Suprapubic skin (tissue), 4 donors: ENCODE measurements around the gene ZMAT5. TPM values are rescaled to one million over a fixed set of nuclear protein-coding genes. Genes with fewer than 3 reads are reported as not detected.

Experiments
- DNase-seq, 2 donors: peaks; one replicate each; pipeline ENCODE4 v3.0.0-alpha.2; 2019; ENCODE audit warnings: low spot score in 2 of 2
- H3K27ac ChIP-seq: fragments of 200-600 bp; sonication (generic); one replicate; pipeline ENCODE4 v1.5.1; 2019
- H3K27me3 ChIP-seq: fragments of 200-600 bp; sonication (generic); one replicate; pipeline ENCODE4 v1.5.1; 2019
- H3K36me3 ChIP-seq: fragments of 200-600 bp; sonication (generic); one replicate; pipeline ENCODE4 v1.5.1; 2019
- H3K4me1 ChIP-seq: fragments of 200-600 bp; sonication (generic); one replicate; pipeline ENCODE4 v1.5.1; 2019
- H3K4me3 ChIP-seq: fragments of 200-600 bp; sonication (generic); one replicate; pipeline ENCODE4 v1.5.1; 2019; ENCODE audit warnings: mild to moderate bottlenecking
- H3K9me3 ChIP-seq: fragments of 200-600 bp; sonication (generic); one replicate; pipeline ENCODE4 v1.5.1; 2019
- EP300 ChIP-seq: sonication (generic); formaldehyde crosslinking; IDR thresholded peaks from one replicate; pipeline ENCODE4 v1.6.1; 2017; ENCODE audit warnings: antibody characterized with exemption
- POLR2A ChIP-seq, 2 donors: fragments of 450-650 bp; IDR thresholded peaks; one replicate each; pipeline ENCODE4 v1.6.1; 2017; ENCODE audit warnings: antibody characterized with exemption in 2 of 2, mild to moderate bottlenecking in 2 of 2, moderate library complexity in 2 of 2
- POLR2AphosphoS5 ChIP-seq, 3 donors: sonication (generic); formaldehyde crosslinking; IDR thresholded peaks; one replicate each; pipeline ENCODE4 v1.6.1; 2017; ENCODE audit warnings: antibody characterized with exemption in 3 of 3
- WGBS: methylation state at CpG from one replicate; pipeline ENCODE4 v1.1.5; 2018; 5-methylcytosine and 5-hydroxymethylcytosine counted together
- total RNA-seq, 4 donors: library from RNA; depleted of rRNA; stranded (reverse); fragments of >200 nt; gene quantifications; one replicate each; pipeline ENCODE4 v1.1.0, GENCODE V29; 2016
- TF ChIP-seq, protein P1 (sequence below), 2 donors: fragments of 200-600 bp in 1 of 2; fragments of 450-650 bp in 1 of 2; sonication (generic) in 1 of 2; IDR thresholded peaks; one replicate each; pipeline ENCODE4 v1.5.1; 2016 to 2019; ENCODE audit warnings: antibody characterized with exemption in 2 of 2, mild to moderate bottlenecking in 1 of 2, moderate library complexity in 1 of 2

Gene ZMAT5
- total RNA-seq, 4 donors from 2014 or later: 16.3 to 28.2 (median 23.1) TPM

DNA sequence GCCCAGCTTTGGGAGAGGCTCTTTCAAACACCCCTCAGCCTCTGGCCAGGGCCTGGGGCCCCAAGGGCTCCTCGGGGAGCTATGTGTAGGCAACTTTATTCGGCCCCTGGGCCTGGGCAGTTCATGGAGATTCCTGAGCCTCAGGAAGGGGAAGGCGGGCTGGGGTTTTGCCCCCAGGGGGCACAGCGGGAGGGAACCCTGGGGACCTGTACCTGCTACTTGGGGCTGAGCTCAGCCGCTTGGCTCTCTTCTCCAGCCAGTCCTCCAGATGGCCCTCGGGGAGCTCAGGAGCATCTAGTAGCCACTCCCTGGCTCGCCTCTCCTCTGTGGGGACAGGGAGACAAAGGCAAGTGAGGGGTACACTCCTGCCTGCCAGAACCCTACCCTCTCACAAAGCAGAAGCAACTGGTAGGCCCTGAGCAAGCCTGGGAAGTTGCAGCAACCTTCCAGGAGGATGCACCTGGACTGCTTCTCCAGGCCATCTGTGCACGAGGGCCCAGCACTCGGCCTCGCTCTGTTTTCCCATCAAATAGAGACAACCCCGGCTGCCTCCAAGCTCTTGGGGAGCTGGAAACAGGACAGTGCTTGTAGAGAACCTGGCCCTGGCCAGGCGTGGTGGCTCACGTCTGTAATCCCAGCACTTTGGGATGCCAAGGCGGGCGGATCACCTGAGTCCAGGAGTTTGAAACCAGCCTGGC, 28.5 kb downstream of the ZMAT5 start:
- no peak overlapping the region for H3K27ac ChIP-seq
- DNase-seq: no peak
- peaks cover 50% of the 10 kb centered on the region for H3K36me3 ChIP-seq
- H3K9me3 ChIP-seq: no peaks in the 10 kb centered on the region
- H3K4me1 ChIP-seq: peaks cover 8% of the 10 kb centered on the region
- H3K4me3 ChIP-seq: no peak overlapping the region
- 85% methylated on average over 10 of the region's 15 CpGs for WGBS
- no peaks in the 10 kb centered on the region for H3K27me3 ChIP-seq
- TF ChIP-seq, protein P1, sequence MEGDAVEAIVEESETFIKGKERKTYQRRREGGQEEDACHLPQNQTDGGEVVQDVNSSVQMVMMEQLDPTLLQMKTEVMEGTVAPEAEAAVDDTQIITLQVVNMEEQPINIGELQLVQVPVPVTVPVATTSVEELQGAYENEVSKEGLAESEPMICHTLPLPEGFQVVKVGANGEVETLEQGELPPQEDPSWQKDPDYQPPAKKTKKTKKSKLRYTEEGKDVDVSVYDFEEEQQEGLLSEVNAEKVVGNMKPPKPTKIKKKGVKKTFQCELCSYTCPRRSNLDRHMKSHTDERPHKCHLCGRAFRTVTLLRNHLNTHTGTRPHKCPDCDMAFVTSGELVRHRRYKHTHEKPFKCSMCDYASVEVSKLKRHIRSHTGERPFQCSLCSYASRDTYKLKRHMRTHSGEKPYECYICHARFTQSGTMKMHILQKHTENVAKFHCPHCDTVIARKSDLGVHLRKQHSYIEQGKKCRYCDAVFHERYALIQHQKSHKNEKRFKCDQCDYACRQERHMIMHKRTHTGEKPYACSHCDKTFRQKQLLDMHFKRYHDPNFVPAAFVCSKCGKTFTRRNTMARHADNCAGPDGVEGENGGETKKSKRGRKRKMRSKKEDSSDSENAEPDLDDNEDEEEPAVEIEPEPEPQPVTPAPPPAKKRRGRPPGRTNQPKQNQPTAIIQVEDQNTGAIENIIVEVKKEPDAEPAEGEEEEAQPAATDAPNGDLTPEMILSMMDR (IDR thresholded peaks at IDR 0.05): no peak
- TF ChIP-seq EP300: no peak
- TF ChIP-seq POLR2A (IDR thresholded peaks at IDR 0.05): no peak
- TF ChIP-seq POLR2AphosphoS5 (IDR thresholded peaks at IDR 0.05): no peak

DNA sequence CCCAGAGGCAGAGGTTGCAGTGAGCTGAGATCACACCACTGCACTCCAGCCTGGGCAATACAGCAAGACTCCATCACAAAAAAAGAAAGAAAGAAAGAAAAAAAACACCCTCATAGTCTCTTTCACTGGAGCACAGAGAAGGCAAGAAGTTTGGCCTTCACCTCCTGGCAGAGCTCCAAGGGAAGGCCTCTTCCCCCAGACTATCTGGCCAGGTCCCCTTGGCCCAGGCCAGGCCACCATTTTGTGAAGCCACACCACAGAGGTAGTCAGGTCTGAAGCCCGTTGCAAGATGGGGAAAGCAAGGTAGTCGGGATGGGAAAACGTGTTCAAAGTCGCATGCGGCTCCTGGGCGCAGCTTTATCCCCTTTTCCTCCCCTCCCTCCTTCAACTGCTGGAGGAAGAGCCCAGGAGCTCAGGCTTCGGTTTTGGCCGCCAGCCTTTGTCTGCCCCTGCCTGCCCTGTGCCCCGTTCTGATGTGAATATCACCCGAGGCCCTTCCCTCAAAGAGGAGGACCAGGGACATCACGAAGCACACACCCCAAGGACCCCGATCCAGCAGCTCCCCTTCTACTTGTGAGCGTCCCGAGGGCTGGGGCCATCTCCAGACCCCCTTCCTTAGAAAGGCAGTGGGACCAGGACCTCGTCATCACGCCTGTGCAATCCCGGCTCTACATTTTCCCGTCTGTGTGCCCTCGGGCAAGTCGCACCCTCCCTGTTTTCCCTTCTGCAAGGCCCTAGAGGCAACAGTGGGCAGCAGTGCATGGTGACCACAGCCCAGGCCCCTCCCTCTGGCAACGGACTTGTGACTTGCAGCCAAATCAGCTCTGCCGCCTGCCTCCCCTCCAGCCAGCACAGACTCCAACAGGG, 29.3 kb downstream of the ZMAT5 start:
- no peaks in the 10 kb centered on the region for H3K27me3 ChIP-seq
- H3K4me3 ChIP-seq: no peak overlapping the region
- no peaks in the 10 kb centered on the region for H3K9me3 ChIP-seq
- no peak overlapping the region for H3K27ac ChIP-seq
- no peak for TF ChIP-seq EP300
- no peak for TF ChIP-seq POLR2A (IDR thresholded peaks at IDR 0.05)
- TF ChIP-seq, protein P1 (IDR thresholded peaks at IDR 0.05): no peak
- TF ChIP-seq POLR2AphosphoS5 (IDR thresholded peaks at IDR 0.05): no peak
- WGBS: 89% methylated on average over 22 of the region's 22 CpGs
- H3K36me3 ChIP-seq: peaks cover 48% of the 10 kb centered on the region
- no peak for DNase-seq
- peaks cover 9% of the 10 kb centered on the region for H3K4me1 ChIP-seq

DNA sequence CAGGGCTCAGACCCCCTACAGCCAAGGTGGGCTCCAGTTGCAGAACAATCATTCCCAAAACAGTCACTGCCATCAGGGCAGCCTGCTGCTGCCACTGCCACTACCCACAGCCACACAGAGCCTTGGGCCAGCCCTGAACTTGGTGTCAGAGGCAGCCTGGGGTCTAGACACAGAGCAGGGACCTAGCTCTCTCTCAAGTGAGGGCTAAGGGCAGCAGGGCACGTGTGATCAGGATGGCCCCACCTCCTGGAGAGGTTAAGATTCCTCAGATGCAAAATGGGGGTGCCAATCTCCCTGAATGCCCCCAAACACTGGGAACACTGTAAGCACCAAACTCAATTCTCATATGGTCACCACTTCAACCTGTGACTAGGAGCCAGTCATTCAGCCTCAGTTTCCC, 31.4 kb downstream of the ZMAT5 start:
- Histone ChIP-seq H3K27ac (no peak overlapping the region), H3K9me3 (no peaks in the 10 kb centered on the region), H3K4me1 (peaks cover 4% of the 10 kb centered on the region), H3K27me3 (no peaks in the 10 kb centered on the region), H3K4me3 (no peak overlapping the region), H3K36me3 (peaks cover 41% of the 10 kb centered on the region)
- no CpG with 5 or more reads among the region's 1 CpG for WGBS
- no peak for TF ChIP-seq POLR2AphosphoS5 (IDR thresholded peaks at IDR 0.05)
- TF ChIP-seq POLR2A (IDR thresholded peaks at IDR 0.05): no peak
- no peak for TF ChIP-seq EP300
- TF ChIP-seq, protein P1 (IDR thresholded peaks at IDR 0.05): no peak
- DNase-seq: no peak

DNA sequence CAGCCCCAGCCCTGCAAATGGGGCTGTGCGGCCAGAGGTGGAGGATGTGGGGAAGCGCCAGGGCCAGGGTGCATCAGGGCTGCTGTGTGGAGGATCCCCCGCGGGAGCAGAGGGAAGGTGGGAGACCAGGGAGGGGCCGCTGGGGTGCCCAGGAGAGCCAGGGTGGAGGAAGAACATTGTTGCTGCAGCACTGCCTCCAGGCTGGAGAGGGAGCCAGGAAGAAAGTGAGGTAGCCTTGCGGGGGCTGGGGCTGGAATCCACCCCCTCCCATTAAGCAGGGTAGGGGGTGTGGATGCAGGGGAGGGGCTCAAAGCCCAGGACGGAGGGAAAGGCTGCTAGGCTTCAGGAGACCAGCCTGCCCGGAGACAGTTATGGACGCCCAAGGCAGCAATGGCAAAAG, 32.0 kb downstream of the ZMAT5 start:
- H3K9me3 ChIP-seq: no peaks in the 10 kb centered on the region
- WGBS: 82% methylated on average over 9 of the region's 9 CpGs
- TF ChIP-seq, protein P1 (IDR thresholded peaks at IDR 0.05): no peak
- TF ChIP-seq POLR2A (IDR thresholded peaks at IDR 0.05) (no peak), EP300 (no peak), POLR2AphosphoS5 (IDR thresholded peaks at IDR 0.05) (no peak)
- no peak for DNase-seq
- no peak overlapping the region for H3K27ac ChIP-seq
- no peak overlapping the region for H3K4me3 ChIP-seq
- no peaks in the 10 kb centered on the region for H3K27me3 ChIP-seq
- peaks cover 39% of the 10 kb centered on the region for H3K36me3 ChIP-seq
- peaks cover 4% of the 10 kb centered on the region for H3K4me1 ChIP-seq

DNA sequence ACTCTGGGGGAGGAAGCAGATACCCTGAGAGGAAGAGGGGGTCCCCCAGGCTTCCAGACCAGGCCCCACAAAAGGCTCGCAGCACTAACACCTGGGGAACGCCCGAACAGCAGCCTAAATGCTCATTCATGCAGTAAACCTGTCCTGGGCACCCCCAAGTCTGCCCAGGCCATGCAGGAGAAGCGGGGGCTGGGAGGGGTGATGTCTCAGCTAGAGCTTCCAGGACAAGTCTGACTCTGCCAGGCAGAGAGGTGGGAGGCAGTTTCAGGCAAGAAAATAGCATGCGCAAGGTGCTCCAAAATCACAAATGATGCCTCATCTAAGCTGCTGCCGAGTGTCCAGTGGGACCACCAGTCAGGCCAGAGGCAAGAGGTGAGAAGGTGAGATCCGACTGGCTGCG, 32.4 kb downstream of the ZMAT5 start:
- H3K36me3 ChIP-seq: peaks cover 35% of the 10 kb centered on the region
- TF ChIP-seq POLR2A (IDR thresholded peaks at IDR 0.05) (no peak), POLR2AphosphoS5 (IDR thresholded peaks at IDR 0.05) (no peak), EP300 (no peak)
- TF ChIP-seq, protein P1 (IDR thresholded peaks at IDR 0.05): no peak
- no peak overlapping the region for H3K4me3 ChIP-seq
- H3K9me3 ChIP-seq: no peaks in the 10 kb centered on the region
- no peaks in the 10 kb centered on the region for H3K27me3 ChIP-seq
- H3K4me1 ChIP-seq: peaks cover 4% of the 10 kb centered on the region
- no peak for DNase-seq
- H3K27ac ChIP-seq: no peak overlapping the region
- WGBS: 84% methylated on average over 5 of the region's 8 CpGs
